Measurements from ENCODE around the gene TRABD2A.

GRCh38 chr2:84911135-84911678 lies 30.3 kb upstream of the TRABD2A start:
- TF ChIP-seq POLR2AphosphoS5 (IDR thresholded peaks at IDR 0.05; ENCODE audit: low read depth, low read length) = no peak
- no peak for TF ChIP-seq CTCF (IDR thresholded peaks at IDR 0.05 in 2 of 3, conservative IDR thresholded peaks at IDR 0.05 in 1 of 3; ENCODE audit: borderline replicate concordance in 1 of 3, insufficient read depth in 1 of 3, low read depth in 2 of 3, low read length in 2 of 3)
